ENCODE data around the gene FGD6.

- TF ChIP-seq CTCF (IDR thresholded peaks at IDR 0.05) (no peak), POLR2A (IDR thresholded peaks at IDR 0.05) (no peak), EP300 (IDR thresholded peaks at IDR 0.05) (no peak)
Measured at GRCh38 chr12:95239216-95239615, 21.9 kb upstream of the FGD6 start.

Measured in ovary (tissue), 3 donors.